CD14-positive monocyte (primary cell): ENCODE results near the gene PELI2. TPM values are rescaled to one million over a fixed set of nuclear protein-coding genes. Genes with fewer than 3 reads are reported as not detected.

ENCODE experiments used
- DNase-seq, 3 donors: peaks; one replicate each; pipeline ENCODE4 v3.0.0-alpha.2; 2011 to 2022
- H2AFZ ChIP-seq: 2 replicates; pipeline ENCODE4 v1.6.0; 2012; ENCODE audit warnings: mild to moderate bottlenecking, low read depth, low read length, inconsistent platforms; ENCODE audit not compliant: insufficient read depth, poor library complexity, severe bottlenecking
- H3K27ac ChIP-seq, 2 donors: 1 replicate in 1 of 2; 2 replicates in 1 of 2; pipeline ENCODE4 v1.5.1; 2012 to 2013; ENCODE audit warnings: low read length in 2 of 2, control low read depth in 1 of 2, inconsistent platforms in 1 of 2, low read depth in 1 of 2, mild to moderate bottlenecking in 1 of 2
- H3K27me3 ChIP-seq, 2 donors: one replicate each; pipeline versions ENCODE4 v1.6.0 to v1.6.1; 2011 to 2013; ENCODE audit warnings: low read length in 2 of 2; ENCODE audit not compliant: control insufficient read depth in 2 of 2, insufficient read depth in 2 of 2
- H3K36me3 ChIP-seq, 2 donors: replicated peaks in 1 of 2; 1 replicate in 1 of 2; 2 replicates in 1 of 2; pipeline versions ENCODE4 v1.5.1 to v1.6.1; 2012 to 2013; ENCODE audit warnings: low read length in 2 of 2, control low read depth in 1 of 2, inconsistent platforms in 1 of 2, mild to moderate bottlenecking in 1 of 2; ENCODE audit not compliant: insufficient read depth in 2 of 2, control insufficient read depth in 1 of 2
- H3K4me1 ChIP-seq, 2 donors: 1 replicate in 1 of 2; 2 replicates in 1 of 2; pipeline versions ENCODE4 v1.5.1 to v1.6.1; 2012 to 2013; ENCODE audit warnings: low read length in 2 of 2, control low read depth in 1 of 2, inconsistent platforms in 1 of 2, mild to moderate bottlenecking in 1 of 2, moderate library complexity in 1 of 2; ENCODE audit not compliant: insufficient read depth in 2 of 2, control insufficient read depth in 1 of 2
- H3K4me2 ChIP-seq: replicated peaks from 2 replicates; pipeline ENCODE3; 2012; ENCODE audit warnings: low read length, moderate library complexity, mild to moderate bottlenecking; ENCODE audit not compliant: poor library complexity, severe bottlenecking; ENCODE audit errors: extremely low read depth
- H3K4me3 ChIP-seq, 3 experiments: fragments of 200-600 bp in 1 of 3; sonication (generic) in 1 of 3; replicated peaks in 1 of 3; 1 replicate in 2 of 3; 2 replicates in 1 of 3; pipeline ENCODE4 v1.5.1; 2011 to 2013; ENCODE audit warnings: low read length in 3 of 3, mild to moderate bottlenecking in 3 of 3, control low read depth in 2 of 3, low read depth in 2 of 3, inconsistent platforms in 1 of 3, moderate library complexity in 1 of 3
- H3K79me2 ChIP-seq: 2 replicates; pipeline ENCODE4 v1.6.0; 2012; ENCODE audit warnings: mild to moderate bottlenecking, control low read depth, inconsistent platforms, low read length, moderate library complexity; ENCODE audit not compliant: insufficient read depth
- H3K9ac ChIP-seq: 2 replicates; pipeline ENCODE4 v1.6.0; 2017; ENCODE audit warnings: low read length, mild to moderate bottlenecking; ENCODE audit not compliant: insufficient read depth, poor library complexity, severe bottlenecking
- H3K9me3 ChIP-seq, 2 donors: replicated peaks in 1 of 2; 1 replicate in 1 of 2; 2 replicates in 1 of 2; pipeline versions ENCODE4 v1.5.1 to v1.6.1; 2012 to 2013; ENCODE audit warnings: low read length in 2 of 2, control low read depth in 1 of 2; ENCODE audit not compliant: control insufficient read depth in 1 of 2, insufficient read depth in 1 of 2
- H4K20me1 ChIP-seq: 2 replicates; pipeline ENCODE4 v1.6.0; 2012; ENCODE audit warnings: mild to moderate bottlenecking, low read length, control low read depth, moderate library complexity; ENCODE audit not compliant: insufficient read depth
- H3K27ac Mint-ChIP-seq, 7 donors: one replicate each; pipeline ENCODE4 v1.8.0; 2020; ENCODE audit warnings: mild to moderate bottlenecking in 7 of 7, mixed read lengths in 7 of 7, moderate library complexity in 6 of 7, inconsistent platforms in 2 of 7
- H3K27me3 Mint-ChIP-seq, 3 donors: one replicate each; pipeline ENCODE4 v1.8.0; 2021 to 2022; ENCODE audit warnings: low read depth in 3 of 3, mild to moderate bottlenecking in 3 of 3, mixed read lengths in 3 of 3, moderate library complexity in 3 of 3, inconsistent platforms in 1 of 3
- H3K36me3 Mint-ChIP-seq, 2 donors: one replicate each; pipeline ENCODE4 v1.8.0; 2020; ENCODE audit warnings: mixed read lengths in 2 of 2, inconsistent platforms in 1 of 2, mild to moderate bottlenecking in 1 of 2
- H3K4me1 Mint-ChIP-seq: one replicate; pipeline ENCODE4 v1.8.0; 2020; ENCODE audit warnings: mild to moderate bottlenecking, mixed read lengths
- H3K4me3 Mint-ChIP-seq, 2 donors: one replicate each; pipeline ENCODE4 v1.8.0; 2020; ENCODE audit warnings: mild to moderate bottlenecking in 2 of 2, mixed read lengths in 2 of 2, moderate library complexity in 1 of 2
- H3K9me3 Mint-ChIP-seq, 7 donors: one replicate each; pipeline ENCODE4 v1.8.0; 2020 to 2022; ENCODE audit warnings: mixed read lengths in 7 of 7, mild to moderate bottlenecking in 6 of 7, moderate library complexity in 6 of 7, inconsistent platforms in 2 of 7
- WGBS: methylation state at CpG from one replicate; pipeline ENCODE4 v1.1.5; 2013; ENCODE audit warnings: missing lambda C conversion rate; ENCODE audit not compliant: insufficient coverage; 5-methylcytosine and 5-hydroxymethylcytosine counted together
- intact Hi-C, 2 donors: fragments of 100-400 bp; cut with micrococcal nuclease; formaldehyde crosslinking; loops; one replicate each; pipeline versions ENCODE4 v1.15.0 to v1.15.1; 2023
- polyA plus RNA-seq, 3 donors: library from polyadenylated mRNA; depleted of rRNA in 1 of 3; unstranded in 2 of 3; stranded (reverse) in 1 of 3; fragments of 300-500 nt in 2 of 3; fragments of >200 nt in 1 of 3; fragmentation: Illumina TruSeq in 2 of 3; gene quantifications; 1 replicate in 2 of 3; 2 replicates in 1 of 3; pipeline ENCODE4 v1.2.3, GENCODE V29; 2012 to 2021
- TF ChIP-seq, protein P1 (sequence below): fragments of 200-600 bp; IDR thresholded peaks from one replicate; pipeline ENCODE4 v1.8.0; 2022; ENCODE audit warnings: antibody characterized with exemption, mild to moderate bottlenecking

Gene PELI2
- polyA plus RNA-seq, 3 donors = 10.1 to 35.8 (median 12.5) TPM

DNA sequence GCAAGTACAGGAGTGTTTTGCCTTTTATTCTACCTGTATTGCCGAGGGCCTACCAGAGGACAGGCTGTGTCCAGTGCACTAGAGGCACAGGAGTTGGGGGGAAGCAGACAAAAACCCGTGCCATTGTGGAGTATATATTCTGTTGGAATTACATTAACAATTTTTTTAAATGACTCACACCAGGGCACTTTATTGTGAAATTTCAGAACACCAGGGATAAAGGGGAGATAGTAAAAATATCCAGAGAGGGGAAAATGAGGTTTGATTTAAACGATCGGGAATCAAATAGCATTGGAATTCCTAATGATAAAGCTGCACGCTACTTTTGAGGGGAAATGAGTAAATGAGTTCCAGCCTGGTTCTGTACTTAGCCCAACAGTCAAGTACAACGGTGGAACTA, 123.2 kb downstream of the PELI2 start:
- no peak overlapping the region for H2AFZ ChIP-seq

DNA sequence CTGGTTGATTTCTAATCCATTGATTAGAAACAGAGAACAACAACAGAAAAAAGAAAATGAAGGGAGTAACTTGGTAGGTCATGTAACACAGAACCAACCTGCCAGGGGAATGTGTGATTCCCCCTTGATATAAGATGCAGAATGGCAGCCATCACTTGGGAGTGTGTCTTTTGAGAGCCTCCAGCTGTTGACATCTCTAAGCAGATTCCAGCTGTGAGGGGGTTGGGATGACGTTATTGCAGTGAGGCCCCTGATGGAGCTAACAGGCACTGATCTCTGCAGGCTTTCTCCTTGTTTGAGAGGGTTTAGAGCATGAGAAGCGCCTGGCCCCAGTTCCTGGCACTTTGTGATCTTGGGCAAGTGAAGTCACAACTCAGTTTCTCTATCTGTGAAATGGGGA, 124.9 kb downstream of the PELI2 start:
- Mint-ChIP-seq H3K4me3 (no peak overlapping the region), H3K9me3 (no peaks in the 10 kb centered on the region), H3K4me1 (peaks cover 35% of the 10 kb centered on the region), H3K36me3 (peaks cover 12 to 19% of the 10 kb centered on the region in 2 donors), H3K27ac (peak overlapping the region in 5 of 7 donors; percentile 5 to 78 (median 23)), H3K27me3 (no peaks in the 10 kb centered on the region)
- intact Hi-C loops = no loop called here
- Histone ChIP-seq H3K4me1 (peaks cover 9 to 15% of the 10 kb centered on the region in 2 donors), H3K27ac (peak overlapping the region in 1 of 2 donors; percentile 65), H3K9me3 (no peaks in the 10 kb centered on the region), H3K36me3 (peaks cover 0 to 9% of the 10 kb centered on the region in 2 donors), H3K9ac (no peak overlapping the region), H3K4me3 (no peak overlapping the region), H3K4me2 (no peak overlapping the region), H2AFZ (no peak overlapping the region), H4K20me1 (peaks cover 100% of the 10 kb centered on the region), H3K27me3 (no peaks in the 10 kb centered on the region), H3K79me2 (peaks cover 40% of the 10 kb centered on the region)
- WGBS = 92% methylated on average over 2 of the region's 2 CpGs
- TF ChIP-seq, protein P1, sequence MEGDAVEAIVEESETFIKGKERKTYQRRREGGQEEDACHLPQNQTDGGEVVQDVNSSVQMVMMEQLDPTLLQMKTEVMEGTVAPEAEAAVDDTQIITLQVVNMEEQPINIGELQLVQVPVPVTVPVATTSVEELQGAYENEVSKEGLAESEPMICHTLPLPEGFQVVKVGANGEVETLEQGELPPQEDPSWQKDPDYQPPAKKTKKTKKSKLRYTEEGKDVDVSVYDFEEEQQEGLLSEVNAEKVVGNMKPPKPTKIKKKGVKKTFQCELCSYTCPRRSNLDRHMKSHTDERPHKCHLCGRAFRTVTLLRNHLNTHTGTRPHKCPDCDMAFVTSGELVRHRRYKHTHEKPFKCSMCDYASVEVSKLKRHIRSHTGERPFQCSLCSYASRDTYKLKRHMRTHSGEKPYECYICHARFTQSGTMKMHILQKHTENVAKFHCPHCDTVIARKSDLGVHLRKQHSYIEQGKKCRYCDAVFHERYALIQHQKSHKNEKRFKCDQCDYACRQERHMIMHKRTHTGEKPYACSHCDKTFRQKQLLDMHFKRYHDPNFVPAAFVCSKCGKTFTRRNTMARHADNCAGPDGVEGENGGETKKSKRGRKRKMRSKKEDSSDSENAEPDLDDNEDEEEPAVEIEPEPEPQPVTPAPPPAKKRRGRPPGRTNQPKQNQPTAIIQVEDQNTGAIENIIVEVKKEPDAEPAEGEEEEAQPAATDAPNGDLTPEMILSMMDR = no peak
- no peak for DNase-seq

More for the DNA sequence above, 123.2 kb downstream of the PELI2 start:
- Histone ChIP-seq H3K27ac (no peak overlapping the region), H3K9me3 (no peaks in the 10 kb centered on the region), H3K4me3 (no peak overlapping the region), H3K4me1 (peaks cover 21 to 30% of the 10 kb centered on the region in 2 donors), H4K20me1 (peaks cover 100% of the 10 kb centered on the region), H3K27me3 (no peaks in the 10 kb centered on the region), H3K79me2 (peaks cover 47% of the 10 kb centered on the region), H3K9ac (no peak overlapping the region), H3K4me2 (no peak overlapping the region), H3K36me3 (peaks cover 0 to 9% of the 10 kb centered on the region in 2 donors)
- Mint-ChIP-seq H3K4me1 (peaks cover 48% of the 10 kb centered on the region), H3K4me3 (no peak overlapping the region), H3K9me3 (no peaks in the 10 kb centered on the region), H3K36me3 (peaks cover 12 to 19% of the 10 kb centered on the region in 2 donors), H3K27me3 (no peaks in the 10 kb centered on the region), H3K27ac (peak overlapping the region in 1 of 7 donors; percentile 66)
- WGBS = 100% methylated on average over 1 of the region's 6 CpGs
- DNase-seq = no peak
- TF ChIP-seq, protein P1 = no peak
- intact Hi-C loops = no loop called here
